ENCODE results near the gene ZFAND3.
"Not testable (repeated sequence)": the region's sequence is repeated elsewhere in the genome, so short reads cannot be mapped to it uniquely, and the experiment has no call there.

Gene ZFAND3

DNA sequence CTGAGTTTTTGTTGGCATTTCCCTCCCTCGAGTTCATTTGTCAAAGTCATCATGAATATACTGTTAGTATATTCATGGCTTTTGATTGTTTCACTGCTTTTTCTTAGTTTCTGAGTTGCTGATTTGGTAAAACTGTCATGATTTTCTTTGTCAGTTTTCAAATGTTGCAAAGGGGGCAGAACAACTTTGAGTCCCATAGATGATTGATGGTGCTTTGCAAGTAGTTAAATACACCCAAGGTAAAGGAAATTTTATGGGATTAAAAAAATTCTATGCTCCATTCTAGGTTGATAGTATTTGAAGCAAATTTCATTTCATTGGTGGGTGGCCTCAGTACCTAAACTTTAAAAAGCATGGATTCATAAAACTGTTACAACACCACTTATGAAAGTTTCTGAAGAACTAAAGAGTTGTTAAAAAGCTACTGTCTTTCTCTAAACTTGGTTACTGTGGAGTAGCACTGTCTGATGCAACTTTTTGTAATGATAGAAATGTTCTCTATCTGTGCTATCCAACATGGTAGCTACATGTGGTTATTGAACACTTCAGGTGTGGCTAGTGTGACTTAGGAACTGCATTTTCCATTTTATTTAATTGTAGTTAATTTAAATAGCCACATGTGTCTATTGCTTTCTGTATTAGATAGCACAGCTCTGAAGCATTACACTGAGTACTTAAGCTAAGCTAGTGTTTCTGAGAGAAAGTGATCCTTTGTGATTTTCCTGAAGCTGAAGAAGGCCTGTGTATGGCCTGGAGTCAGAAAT, 153.6 kb downstream of the ZFAND3 start:
- DNase-seq (ENCODE audit: low spot score): no peak

DNA sequence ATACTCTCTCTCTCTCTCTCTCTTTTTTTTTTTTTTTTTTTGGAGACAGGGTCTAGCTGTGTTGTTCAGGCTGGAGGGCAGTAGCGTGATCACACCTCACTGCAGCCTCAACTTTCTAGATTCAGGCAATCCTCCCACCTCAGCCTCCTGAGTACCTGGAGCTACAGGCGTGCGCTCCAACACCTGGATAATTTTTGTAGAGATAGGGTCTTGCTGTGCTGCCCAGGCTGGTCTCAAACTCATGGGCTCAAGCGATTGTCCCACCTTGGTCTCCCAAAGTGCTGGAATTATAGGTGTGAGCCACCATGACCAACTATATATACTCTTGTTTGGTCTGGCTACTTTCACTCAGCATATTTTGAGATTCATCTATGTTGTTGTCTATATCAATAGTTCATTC, 154.9 kb downstream of the ZFAND3 start:
- DNase-seq (ENCODE audit: low spot score): no peak

DNA sequence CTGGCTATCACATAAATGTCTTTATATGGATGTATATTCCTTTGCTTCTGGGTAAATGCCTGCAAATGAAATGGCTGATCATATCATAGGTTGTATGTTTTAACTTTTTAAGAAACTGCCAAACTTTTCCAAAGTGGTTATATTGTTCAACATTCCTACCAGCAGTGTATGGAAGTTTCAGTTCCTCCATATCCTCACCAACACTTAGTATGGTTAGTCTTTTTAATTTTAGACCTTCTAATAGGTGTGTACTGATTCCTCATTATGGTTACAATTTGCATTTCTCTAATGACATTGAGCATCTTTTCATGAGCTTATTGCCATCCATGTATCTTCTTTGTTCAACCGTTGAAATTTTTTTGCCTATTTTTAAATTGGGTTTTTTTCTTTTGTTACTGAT, 155.4 kb downstream of the ZFAND3 start:
- no peak for DNase-seq (ENCODE audit: low spot score)

DNA sequence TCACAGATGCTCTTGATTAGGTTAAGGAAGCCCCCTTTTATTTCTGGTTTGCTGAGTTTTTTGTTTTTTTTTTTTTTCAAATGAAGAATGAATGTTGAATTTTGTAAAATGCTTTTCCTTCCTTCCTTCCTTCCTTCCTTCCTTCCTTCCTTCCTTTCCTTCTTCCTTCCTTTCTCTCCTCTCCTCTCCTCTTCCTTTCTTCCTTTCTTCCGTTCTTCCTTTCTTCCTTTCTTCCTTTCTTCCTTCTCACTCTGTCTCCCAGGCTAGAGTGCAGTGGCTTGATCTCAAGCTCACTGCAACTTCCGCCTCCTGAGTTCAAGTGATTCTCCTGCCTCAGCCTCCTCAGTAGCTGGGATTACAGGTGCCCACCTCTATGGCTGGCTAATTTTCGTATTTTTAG, 158.2 kb downstream of the ZFAND3 start:
- DNase-seq (ENCODE audit: low spot score): no peak

DNA sequence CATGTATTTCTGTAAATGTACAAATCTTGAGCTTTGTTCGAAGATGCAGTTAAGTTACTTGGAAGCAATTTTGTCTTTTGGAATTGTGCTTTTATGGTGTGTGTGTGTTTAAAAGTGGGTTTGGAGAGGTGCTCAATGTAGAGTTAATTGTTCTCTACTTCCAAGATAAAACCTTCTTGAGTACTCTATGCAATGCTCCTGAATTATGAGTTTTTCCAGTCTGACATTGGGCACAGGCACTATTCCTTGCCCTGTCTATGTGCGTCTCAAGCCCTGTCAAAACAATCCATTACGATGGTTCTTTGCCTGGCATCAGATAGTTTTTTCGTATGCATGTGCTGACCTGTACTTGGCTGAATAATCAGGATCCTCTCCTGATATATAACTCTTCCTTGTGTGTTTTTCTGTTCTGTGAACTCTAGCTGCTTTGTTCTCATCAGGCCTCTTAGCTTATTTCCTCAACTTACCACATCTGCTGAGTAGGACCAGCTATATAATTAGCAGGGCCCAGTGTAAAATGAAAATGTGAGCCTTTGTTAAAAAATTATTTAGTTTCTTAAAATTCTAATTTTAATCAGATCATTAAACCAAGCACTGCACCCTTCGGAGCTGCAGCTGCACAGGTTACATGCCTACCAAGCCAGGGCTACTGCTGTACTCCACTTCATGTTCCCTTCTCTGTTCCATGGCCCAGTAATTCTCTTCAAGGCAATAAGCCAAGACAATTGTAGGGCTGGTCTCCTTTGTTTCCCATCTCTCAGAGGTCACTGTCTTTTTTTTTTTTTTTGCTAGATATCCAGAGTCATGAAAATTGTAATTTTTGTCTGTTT, 160.1 kb downstream of the ZFAND3 start:
- DNase-seq (ENCODE audit: low spot score): no peak

DNA sequence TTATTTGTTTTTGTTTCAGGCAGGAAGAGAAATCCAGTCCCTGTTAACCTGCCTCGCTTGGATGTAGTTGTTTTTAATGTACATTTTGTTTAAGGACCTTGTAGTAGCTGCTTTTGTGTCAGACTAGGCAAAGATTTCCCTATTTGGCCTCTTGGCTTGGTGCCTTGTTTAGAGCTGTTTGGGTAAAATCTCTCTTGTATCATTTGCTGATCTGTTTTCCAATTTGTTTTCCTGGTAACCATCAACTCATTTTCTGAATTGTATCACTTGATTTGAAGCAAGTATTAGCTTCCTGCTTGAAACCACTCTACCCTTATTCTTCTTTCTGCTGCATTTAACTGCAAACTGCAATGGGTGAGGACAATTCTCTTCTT, 160.7 kb downstream of the ZFAND3 start:
- DNase-seq (ENCODE audit: low spot score): no peak

DNA sequence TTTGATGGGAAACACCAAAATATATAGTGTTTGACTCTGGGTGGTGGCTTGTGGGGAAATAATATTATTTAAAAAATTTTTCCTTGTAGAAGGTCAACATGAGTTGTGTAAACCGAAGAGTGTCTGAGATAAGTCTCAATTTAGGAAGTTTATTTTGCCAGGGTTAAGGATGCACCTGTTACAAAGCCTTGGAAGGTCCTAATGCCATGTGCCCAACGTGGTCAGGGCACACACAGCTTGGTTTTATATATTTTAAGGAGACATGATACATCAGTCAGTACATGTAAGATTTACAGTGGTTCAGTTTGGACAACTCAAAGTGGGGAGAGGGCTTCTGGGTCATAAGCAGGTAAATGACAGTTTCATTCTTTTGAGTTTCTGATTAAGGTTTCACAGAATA, 162.1 kb downstream of the ZFAND3 start:
- no peak for DNase-seq (ENCODE audit: low spot score)

DNA sequence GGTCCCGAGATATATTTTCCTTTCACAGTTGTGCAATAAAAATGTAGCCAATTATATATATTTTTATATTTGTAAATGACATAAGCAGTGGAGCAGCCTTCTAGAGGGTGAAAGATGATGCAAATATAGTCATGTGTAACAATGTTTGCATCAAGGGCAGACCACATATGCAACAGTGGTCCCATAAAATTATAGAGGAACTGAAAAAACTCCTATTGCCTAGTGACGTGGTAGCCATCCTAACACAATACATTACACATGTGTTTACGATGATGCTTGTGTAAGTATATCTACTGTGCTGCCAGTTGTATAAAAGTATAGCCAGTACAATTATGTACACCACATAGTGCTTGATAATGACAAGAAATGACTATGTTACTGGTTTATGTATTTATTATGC, 162.8 kb downstream of the ZFAND3 start:
- DNase-seq (ENCODE audit: low spot score): no peak

DNA sequence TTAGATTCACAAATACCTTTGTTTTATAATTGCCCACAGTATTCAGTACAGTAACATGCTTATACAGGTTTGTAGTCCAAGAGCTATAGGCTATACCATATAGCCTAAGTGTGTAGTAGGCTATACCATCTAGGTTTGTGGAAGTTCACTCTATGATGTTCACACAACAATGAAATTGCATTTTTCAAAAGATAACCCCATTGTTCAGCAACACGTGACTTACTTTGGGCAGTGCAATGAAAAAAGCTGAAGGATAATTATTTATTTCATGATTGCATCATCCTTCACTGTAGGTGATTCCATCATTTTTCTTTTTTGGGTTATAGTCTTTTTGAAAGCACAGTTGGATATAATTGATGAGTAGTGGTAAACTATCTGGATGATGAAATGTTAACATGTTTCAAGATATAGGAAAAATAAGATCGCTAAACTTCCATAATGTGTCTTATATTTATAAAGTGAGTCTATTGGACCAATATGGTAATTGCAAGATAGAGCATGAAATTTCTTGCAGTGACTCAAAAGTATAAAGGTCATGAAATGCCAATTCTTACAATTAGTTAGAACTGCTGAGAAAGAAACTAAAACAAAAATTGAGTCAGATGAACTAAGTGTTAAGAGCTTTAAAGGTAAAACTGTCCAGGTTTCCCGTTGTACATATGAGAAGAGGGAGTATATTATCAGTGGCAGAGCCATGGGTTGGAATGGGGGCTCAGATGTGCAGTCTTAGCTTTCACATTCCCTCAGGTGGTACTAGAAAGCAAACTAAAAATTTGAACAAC, 164.4 kb downstream of the ZFAND3 start:
- no peak for DNase-seq (ENCODE audit: low spot score)

DNA sequence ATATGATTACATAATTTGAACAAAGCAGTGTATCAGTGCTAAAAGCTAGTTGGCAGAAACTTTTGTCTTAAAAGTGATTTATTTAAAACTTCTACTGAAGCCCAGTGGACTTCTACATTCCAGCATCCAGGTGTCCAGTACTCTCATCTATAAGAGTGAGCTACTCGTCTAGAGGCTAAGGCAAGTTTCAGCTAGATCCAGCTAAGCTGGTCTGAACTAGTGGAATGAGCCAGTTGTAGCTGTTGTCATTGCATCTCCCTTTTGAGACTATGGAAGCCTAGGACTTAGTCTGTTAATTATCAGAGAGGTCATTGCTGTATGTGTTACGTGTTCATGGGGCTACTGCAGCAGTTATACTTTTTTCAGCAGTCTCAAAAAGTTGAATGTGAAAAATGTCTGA, 165.1 kb downstream of the ZFAND3 start:
- no peak for DNase-seq (ENCODE audit: low spot score)

DNA sequence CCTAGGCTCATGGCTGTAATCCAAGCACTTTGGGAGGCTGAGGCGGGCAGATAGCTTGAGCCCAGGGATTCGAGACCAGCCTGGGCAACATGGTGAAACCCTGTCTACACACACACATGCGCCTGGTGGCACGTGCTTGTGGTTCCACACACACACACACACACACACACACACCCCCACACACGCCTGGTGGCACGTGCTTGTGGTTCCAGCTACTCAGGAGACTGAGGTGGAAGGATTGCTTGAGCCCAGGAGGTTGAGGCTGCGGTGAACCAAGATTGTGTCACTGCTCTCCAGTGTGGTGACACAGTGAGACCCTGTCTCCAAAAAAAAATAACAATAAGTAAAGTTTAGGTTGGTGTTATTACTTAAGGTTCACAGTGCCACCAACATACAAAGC, 165.8 kb downstream of the ZFAND3 start:
- DNase-seq (ENCODE audit: low spot score): peak; percentile 24

DNA sequence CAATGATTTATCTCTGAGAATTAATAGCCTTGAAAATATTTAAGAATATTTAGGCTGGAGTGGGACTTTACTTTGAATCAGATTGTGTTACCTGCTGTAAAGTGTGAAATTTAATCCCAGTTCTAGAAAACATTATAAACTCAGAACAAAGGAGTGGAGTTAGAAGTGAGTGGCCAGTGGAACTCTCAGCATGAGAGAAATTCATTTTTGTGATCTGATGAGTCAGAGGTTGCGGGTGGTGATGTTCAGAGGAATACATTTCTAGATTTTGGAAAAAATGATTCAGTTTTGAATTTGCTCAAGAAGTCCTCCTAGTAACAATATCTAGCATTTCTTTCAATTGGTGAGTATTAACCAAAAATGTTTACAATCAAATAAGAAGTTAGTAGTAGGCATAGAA, 167.5 kb downstream of the ZFAND3 start:
- DNase-seq (ENCODE audit: low spot score): no peak

DNA sequence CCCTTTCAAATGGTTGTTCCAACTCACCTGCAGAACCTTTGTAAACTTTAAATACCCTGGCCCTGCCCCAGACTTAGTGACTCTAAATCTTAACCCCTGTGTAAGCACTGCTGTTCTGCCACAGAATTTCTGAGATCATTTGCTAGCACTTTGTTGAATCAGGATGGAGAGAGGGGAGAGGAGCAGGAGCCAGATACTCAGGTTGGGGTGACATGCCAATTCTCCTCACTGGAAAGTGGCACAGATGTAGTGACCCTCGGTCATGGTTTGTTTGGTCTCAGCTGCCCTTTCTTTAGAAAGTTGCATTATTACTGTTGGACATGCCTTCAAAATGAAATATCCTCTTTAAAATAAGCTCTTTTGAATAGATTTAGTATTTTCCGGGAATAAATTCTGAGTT, 168.0 kb downstream of the ZFAND3 start:
- no peak for DNase-seq (ENCODE audit: low spot score)

DNA sequence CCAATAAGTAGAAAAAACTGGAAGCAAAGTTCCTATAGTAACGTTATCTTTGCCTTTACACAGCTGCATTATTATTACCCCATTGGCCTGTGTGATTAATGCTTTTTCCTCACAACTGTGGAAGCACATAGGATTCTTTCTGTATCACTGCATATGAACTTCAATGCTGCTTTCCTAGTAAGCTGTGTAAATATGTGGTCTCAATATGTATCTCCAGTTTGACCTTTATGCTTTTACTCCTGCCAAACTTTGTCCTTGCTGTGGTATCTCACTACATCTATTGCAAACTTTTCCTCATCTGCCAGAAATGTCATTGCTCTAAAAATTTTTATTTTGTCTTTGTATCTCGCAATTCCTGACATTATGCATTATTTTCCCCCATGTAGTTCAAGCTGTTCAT, 168.6 kb downstream of the ZFAND3 start:
- no peak for DNase-seq (ENCODE audit: low spot score)

DNA sequence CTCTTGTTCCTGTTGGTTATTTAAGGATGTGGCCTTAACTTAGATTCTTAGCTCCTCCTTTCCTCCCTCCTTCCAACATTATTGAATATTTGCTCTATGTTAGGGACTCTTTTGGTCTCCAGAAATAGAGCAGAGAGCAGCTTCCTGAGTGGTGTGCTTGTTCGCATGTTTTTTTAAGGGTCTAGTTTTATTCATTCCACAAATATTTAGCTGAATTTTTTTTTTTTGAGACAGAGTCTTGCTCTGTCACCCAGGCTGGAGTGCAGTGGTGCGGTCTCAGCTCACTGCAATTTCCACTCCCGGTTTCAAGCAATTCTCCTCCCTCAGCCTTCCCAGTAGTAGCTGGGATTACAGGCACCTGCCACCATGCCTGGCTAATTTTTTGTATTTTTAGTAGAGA, 169.2 kb downstream of the ZFAND3 start:
- no peak for DNase-seq (ENCODE audit: low spot score)

DNA sequence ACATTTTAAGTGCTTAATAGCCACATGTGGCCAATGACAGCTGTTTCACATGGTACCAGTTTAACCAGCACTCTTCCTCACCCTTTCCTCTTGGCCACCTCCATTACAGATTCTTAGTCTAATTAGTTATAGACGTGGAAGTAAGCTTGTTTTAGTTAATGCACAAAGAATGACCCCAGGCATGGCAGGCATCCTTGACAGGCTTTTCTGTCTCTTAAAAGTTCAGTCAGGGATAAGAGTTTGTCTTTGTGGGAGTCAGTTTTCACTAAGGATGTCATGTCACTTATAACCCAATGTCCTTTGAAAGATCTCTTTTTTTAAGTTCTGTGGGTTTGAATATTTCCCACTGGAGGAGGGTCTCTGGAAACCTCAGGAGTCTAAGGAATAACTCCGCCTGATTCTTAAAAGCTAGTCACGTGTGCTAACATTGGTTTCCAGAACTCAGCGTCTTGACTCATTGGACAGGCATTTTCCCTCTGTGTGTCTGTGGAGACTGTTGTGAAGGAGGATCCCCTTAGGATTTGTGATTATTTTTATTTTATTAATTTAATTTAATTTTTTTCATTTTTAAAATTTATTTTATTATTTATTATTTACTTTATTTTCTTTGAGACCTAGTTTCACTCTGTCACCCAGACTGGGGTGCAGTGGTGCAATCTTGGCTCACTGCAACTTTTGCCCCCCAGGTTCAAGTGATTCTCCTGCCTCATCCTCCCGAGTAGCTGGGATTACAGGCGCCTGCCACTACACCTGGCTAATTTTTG, 171.4 kb downstream of the ZFAND3 start:
- no peak for DNase-seq (ENCODE audit: low spot score)

DNA sequence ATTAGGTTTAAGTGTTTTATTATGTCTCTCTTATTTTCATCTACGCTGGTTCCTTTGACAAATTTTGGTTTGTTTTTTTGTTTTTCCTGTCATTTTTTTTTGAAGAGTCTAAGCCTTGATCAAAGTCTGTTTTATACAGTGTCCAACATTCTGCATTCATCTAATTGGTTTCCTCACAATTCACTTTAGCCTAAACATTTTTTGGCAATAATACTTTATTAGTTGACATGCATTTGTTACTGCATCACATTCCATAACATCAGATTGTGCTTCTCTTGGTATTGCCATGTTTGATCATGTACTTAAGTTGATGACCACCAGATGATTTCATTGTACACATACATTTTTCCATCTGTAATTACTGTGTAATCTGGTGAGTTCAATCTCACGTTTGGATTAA, 173.2 kb downstream of the ZFAND3 start:
- DNase-seq (ENCODE audit: low spot score): no peak

DNA sequence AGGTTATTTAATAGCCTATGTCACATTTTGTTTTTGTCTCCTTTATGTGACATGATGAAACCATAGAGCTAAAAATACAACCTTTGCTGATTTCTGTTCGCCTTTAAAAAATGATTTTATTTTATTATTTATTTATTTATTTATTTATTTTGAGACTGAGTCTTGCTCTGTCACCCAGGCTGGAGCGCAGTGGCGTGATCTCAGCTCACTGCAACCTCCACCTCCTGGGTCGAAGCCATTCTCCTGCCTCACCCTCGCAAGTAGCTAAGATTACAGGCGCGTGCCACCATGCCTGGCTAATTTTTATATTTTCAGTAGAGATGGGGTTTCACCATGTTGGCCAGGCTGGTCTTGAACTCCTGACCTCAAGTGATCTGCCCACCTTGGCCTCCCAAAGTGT, 173.7 kb downstream of the ZFAND3 start:
- DNase-seq (ENCODE audit: low spot score): not testable (repeated sequence)

DNA sequence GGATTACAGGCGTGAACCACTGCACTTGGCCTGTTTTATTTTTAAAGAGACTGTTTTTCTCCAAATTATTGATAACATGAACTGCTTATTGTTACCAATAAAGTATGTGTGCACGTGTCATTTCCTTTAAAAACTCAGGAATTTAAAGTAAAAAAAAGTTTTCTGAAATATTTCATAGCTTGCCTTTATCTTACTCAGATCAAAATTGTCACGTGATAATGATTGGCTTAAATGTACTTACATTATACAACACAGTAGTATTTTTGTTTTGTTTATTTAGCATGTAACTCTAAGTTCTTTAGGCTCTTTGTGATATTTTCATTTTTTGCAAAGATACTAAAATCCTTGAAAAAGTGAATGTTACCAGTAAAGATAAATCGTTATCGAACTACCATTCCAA, 174.1 kb downstream of the ZFAND3 start:
- no peak for DNase-seq (ENCODE audit: low spot score)

DNA sequence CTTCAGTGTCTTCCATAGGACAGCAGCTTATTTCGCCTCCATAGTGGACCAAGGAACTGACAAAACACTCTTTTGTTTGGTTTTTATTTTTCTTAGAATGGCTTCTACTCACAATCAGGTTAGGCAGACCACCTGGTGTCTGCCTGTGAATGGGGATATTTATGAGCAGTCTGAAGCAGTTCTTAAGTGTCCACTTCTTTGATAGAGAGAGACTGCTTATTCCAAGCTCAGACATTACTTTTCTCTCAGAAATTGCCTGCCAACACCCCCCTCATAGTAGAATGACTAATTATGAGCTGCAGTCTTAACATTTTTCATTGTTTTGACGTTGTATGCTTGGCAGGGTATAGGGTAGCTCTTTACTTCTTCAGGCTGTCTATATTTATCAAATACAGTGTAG, 174.7 kb downstream of the ZFAND3 start:
- no peak for DNase-seq (ENCODE audit: low spot score)

DNA sequence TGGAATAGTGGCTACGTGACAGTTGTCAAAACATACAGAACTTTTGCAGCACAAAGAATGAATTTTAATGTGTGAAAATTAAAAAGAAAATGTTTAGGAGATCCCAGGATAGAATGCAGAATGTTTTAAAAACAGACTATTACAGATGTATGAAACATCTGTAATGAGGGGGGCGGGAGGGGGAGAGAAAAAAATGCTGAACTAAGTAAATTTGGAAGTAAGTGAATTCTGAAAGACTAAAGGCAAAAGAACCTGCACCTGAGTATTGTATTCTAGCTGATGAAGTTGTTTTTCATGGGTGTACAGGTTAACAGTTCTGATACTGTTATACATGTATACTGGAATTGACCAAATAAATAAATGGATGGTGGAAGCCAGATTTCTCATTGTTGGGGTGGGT, 178.8 kb downstream of the ZFAND3 start:
- DNase-seq (ENCODE audit: low spot score): no peak

DNA sequence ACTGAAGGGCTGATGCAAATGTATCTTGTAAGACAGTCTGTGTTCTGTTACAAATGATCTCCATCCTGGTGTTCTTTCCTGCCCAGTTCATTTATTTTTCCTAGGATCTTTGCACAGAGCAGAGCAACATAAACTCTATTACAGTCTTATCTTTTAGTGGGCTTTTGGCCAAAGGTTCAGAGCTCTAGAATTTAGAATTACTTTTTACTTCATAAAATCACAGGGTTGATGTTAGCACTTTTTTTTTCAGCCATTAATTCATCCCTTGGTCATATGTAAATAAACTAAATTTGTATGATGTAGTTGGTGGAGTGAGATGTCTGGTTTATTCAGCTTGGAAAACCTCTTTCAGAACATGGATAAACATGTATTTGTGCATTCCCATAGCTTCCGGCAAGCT, 181.9 kb downstream of the ZFAND3 start:
- no peak for DNase-seq (ENCODE audit: low spot score)
